ENCODE results near the gene CALM1. TPM values are rescaled to one million over a fixed set of nuclear protein-coding genes. Genes with fewer than 3 reads are reported as not detected.

The CALM1 gene
- polyA plus RNA-seq, 1 experiment, result 251 TPM

GRCh38 chr14:90426663-90427062 is 29.8 kb downstream of the CALM1 start:
- Histone ChIP-seq H3K36me3 (ENCODE audit: control insufficient read depth, insufficient read depth, low read length) (no peaks in the 10 kb centered on the region), H3K27me3 (ENCODE audit: control insufficient read depth, insufficient read depth, low read length) (no peaks in the 10 kb centered on the region; the same call in 1 of the 2 replicates), H3K4me3 (ENCODE audit: low read depth, low read length) (no peak overlapping the region)
- ChIA-PET POLR2A (no interaction called here), CTCF (no interaction called here)
- TF ChIP-seq CTCF (IDR thresholded peaks at IDR 0.05; ENCODE audit: insufficient read depth, low read depth, low read length), result no peak
- DNase-seq (ENCODE audit: low read depth), result no peak

DNA sequence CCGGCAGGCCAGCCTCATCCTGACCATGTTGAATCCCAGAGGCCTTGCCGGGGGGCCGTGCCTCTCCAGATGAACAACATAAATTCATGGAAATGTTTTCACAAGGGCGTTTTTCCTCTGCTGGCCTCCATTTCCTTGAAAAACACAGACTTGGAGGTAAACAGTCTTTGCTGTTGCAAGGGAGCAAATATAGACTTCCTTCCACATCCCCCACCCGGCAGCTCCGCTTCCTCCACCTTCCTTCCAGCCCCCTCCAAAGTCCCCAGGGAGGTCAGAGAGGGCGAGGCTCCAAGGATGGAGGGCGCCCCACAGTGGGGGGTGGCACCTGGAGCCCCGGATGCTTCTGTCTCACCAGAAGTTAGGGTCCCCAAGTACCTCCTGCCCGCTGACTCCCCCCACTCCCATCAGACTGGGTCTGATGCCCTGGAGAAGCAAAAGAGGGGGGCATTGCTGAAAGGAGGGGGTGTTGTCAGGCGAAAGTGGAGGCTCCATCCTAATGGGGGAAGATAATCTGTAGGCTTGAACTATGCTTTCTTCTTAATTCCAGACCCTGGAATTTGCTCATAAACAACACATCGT is 31.1 kb downstream of the CALM1 start:
- ChIA-PET CTCF (no interaction called here), POLR2A (no interaction called here)
- DNase-seq (ENCODE audit: low read depth), result no peak
- Histone ChIP-seq H3K27me3 (ENCODE audit: control insufficient read depth, insufficient read depth, low read length) (no peaks in the 10 kb centered on the region; the same call in 1 of the 2 replicates), H3K36me3 (ENCODE audit: control insufficient read depth, insufficient read depth, low read length) (no peaks in the 10 kb centered on the region), H3K4me3 (ENCODE audit: low read depth, low read length) (no peak overlapping the region)
- no peak for TF ChIP-seq CTCF (IDR thresholded peaks at IDR 0.05; ENCODE audit: insufficient read depth, low read depth, low read length)

DNA sequence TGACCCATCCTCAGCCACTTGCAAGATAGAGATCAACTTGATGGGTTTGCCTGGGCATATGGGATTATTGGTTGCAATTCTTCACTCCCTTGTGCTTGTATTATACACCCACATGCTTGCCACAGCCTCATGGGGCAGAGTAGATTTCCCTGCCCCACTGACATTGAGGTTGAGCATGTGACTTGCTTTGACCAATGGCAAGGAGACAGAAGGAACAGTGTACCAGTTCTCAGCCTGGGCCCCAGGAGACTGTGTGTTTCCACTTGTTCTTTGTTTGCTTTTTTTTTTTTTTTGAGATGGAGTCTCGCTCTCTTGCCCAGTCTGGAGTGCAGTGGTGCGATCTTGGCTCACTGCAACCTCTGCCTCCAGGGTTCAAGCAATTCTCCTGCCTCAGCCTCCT is 31.8 kb downstream of the CALM1 start:
- Histone ChIP-seq H3K27me3 (ENCODE audit: control insufficient read depth, insufficient read depth, low read length) (no peaks in the 10 kb centered on the region; the same call in 1 of the 2 replicates), H3K36me3 (ENCODE audit: control insufficient read depth, insufficient read depth, low read length) (no peaks in the 10 kb centered on the region), H3K4me3 (ENCODE audit: low read depth, low read length) (no peak overlapping the region)
- no peak for DNase-seq (ENCODE audit: low read depth)
- no peak for TF ChIP-seq CTCF (IDR thresholded peaks at IDR 0.05; ENCODE audit: insufficient read depth, low read depth, low read length)
- POLR2A ChIA-PET, result no interaction called here
- CTCF ChIA-PET, result no interaction called here

DNA sequence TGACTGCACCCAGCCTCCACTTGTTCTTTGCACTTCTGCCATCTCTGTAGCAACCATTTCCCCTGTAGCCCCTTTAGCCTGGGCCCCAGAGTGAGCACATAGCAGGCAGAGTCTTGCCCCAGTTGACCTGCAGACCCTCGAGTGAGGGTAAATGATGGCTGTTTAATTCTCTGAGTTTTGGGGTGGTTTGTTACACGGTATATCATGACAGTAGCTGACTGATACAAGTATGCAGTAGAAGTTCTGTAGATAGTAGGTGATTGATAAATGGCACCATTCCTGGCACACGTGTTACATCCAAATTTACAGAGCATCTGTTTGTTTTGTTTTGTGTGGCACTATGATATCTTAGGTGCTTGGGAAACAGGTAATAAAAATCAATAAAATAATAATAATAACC is 32.4 kb downstream of the CALM1 start:
- Histone ChIP-seq H3K4me3 (ENCODE audit: low read depth, low read length) (no peak overlapping the region), H3K36me3 (ENCODE audit: control insufficient read depth, insufficient read depth, low read length) (no peaks in the 10 kb centered on the region), H3K27me3 (ENCODE audit: control insufficient read depth, insufficient read depth, low read length) (no peaks in the 10 kb centered on the region; the same call in 1 of the 2 replicates)
- DNase-seq (ENCODE audit: low read depth), result no peak
- ChIA-PET POLR2A (no interaction called here), CTCF (no interaction called here)
- TF ChIP-seq CTCF (IDR thresholded peaks at IDR 0.05; ENCODE audit: insufficient read depth, low read depth, low read length), result no peak

DNA sequence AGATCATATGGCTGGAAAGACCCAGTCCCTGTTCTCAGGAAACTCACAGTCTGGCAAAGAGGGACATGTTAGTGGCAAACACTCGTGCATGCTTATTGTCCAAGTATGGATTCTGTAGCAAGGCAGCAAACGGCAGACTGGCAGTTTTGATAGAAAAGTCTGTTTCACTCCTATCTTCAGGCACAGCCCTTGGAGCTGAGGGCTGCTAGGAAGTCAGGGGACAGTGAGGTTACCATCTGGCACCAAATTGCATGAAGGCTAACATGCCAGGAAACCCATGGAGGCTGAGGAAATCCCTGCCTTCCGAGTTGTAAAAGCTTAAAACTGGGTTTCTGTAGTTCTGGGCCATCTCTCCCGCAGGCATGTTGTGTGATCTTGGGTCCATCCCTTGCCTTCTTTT is 32.9 kb downstream of the CALM1 start:
- ChIA-PET POLR2A (no interaction called here), CTCF (no interaction called here)
- Histone ChIP-seq H3K27me3 (ENCODE audit: control insufficient read depth, insufficient read depth, low read length) (no peaks in the 10 kb centered on the region; the same call in 1 of the 2 replicates), H3K36me3 (ENCODE audit: control insufficient read depth, insufficient read depth, low read length) (no peaks in the 10 kb centered on the region), H3K4me3 (ENCODE audit: low read depth, low read length) (no peak overlapping the region)
- TF ChIP-seq CTCF (IDR thresholded peaks at IDR 0.05; ENCODE audit: insufficient read depth, low read depth, low read length), result no peak
- DNase-seq (ENCODE audit: low read depth), result no peak

Measured in BJ (cell line).